ENCODE measurements around the gene CD300LD. TPM values are rescaled to one million over a fixed set of nuclear protein-coding genes. Genes with fewer than 3 reads are reported as not detected.
"Not testable (repeated sequence)": the region's sequence is repeated elsewhere in the genome, so short reads cannot be mapped to it uniquely, and the experiment has no call there.

The CD300LD gene
- total RNA-seq, 4 donors from 2014 or later: not detected

- no peak overlapping the region for H3K27ac ChIP-seq (replicated peaks in 1 of 4)
- no peaks in the 10 kb centered on the region for H3K9me3 ChIP-seq
- H3K36me3 ChIP-seq: no peaks in the 10 kb centered on the region
- WGBS: 67% methylated on average over 11 of the region's 11 CpGs
- no peak for DNase-seq (ENCODE audit: extremely low spot score)
- peaks cover 0 to 73% (median under 1%) of the 10 kb centered on the region in 4 donors for H3K27me3 ChIP-seq
- TF ChIP-seq CTCF (IDR thresholded peaks at IDR 0.05) (no peak), POLR2AphosphoS5 (IDR thresholded peaks at IDR 0.05) (no peak), EP300 (IDR thresholded peaks at IDR 0.05) (no peak), POLR2A (IDR thresholded peaks at IDR 0.05; ENCODE audit: low read depth) (no peak)
- intact Hi-C loops (cut with DNase I): no loop called here
- no peaks in the 10 kb centered on the region for H3K4me1 ChIP-seq
- H3K4me3 ChIP-seq: no peak overlapping the region
These were observed 45.2 kb upstream of the CD300LD start for GRCh38 chr17:74637265-74637664.

GRCh38 chr17:74636541-74637085, 44.5 kb upstream of the CD300LD start:
- H3K36me3 ChIP-seq; DNase-seq (ENCODE audit: extremely low spot score); H3K9me3 ChIP-seq; H3K27ac ChIP-seq (replicated peaks in 1 of 4); H3K4me3 ChIP-seq; intact Hi-C loops (cut with DNase I); H3K4me1 ChIP-seq: not testable (repeated sequence)
- WGBS: 69% methylated on average over 10 of the region's 10 CpGs
- peaks cover 0 to 71% (median 0%) of the 10 kb centered on the region in 4 donors for H3K27me3 ChIP-seq

- TF ChIP-seq EP300 (IDR thresholded peaks at IDR 0.05): no peak
- TF ChIP-seq POLR2AphosphoS5 (IDR thresholded peaks at IDR 0.05): no peak
- no peak for TF ChIP-seq CTCF (IDR thresholded peaks at IDR 0.05)
- TF ChIP-seq POLR2A (IDR thresholded peaks at IDR 0.05; ENCODE audit: low read depth): no peak
- no peak for DNase-seq (ENCODE audit: extremely low spot score)
- 74% methylated on average over 11 of the region's 13 CpGs for WGBS
- no peaks in the 10 kb centered on the region for H3K36me3 ChIP-seq
- H3K9me3 ChIP-seq: no peaks in the 10 kb centered on the region
- no peak overlapping the region for H3K27ac ChIP-seq (replicated peaks in 1 of 4)
- peaks cover 0 to 68% (median 0%) of the 10 kb centered on the region in 4 donors for H3K27me3 ChIP-seq
- intact Hi-C loops (cut with DNase I): no loop called here
- H3K4me1 ChIP-seq: no peaks in the 10 kb centered on the region
- no peak overlapping the region for H3K4me3 ChIP-seq
These were observed 43.3 kb upstream of the CD300LD start for GRCh38 chr17:74635418-74635817.

- Histone ChIP-seq H3K36me3 (no peaks in the 10 kb centered on the region), H3K9me3 (peaks cover 0 to 8% (median 5%) of the 10 kb centered on the region in 4 donors), H3K27ac (replicated peaks in 1 of 4) (no peak overlapping the region), H3K4me3 (no peak overlapping the region), H3K4me1 (no peaks in the 10 kb centered on the region), H3K27me3 (peaks cover 0 to 62% (median 0%) of the 10 kb centered on the region in 4 donors)
- DNase-seq (ENCODE audit: extremely low spot score): no peak
- TF ChIP-seq EP300 (IDR thresholded peaks at IDR 0.05) (no peak), CTCF (IDR thresholded peaks at IDR 0.05) (no peak), POLR2A (IDR thresholded peaks at IDR 0.05; ENCODE audit: low read depth) (no peak), POLR2AphosphoS5 (IDR thresholded peaks at IDR 0.05) (no peak)
- intact Hi-C loops (cut with DNase I): no loop called here
- WGBS: 76% methylated on average over 2 of the region's 8 CpGs
These were observed 41.2 kb upstream of the CD300LD start for GRCh38 chr17:74633326-74633725.

- peaks cover 0 to 8% (median 5%) of the 10 kb centered on the region in 4 donors for H3K9me3 ChIP-seq
- H3K4me1 ChIP-seq: no peaks in the 10 kb centered on the region
- intact Hi-C loops (cut with DNase I): no loop called here
- TF ChIP-seq EP300 (IDR thresholded peaks at IDR 0.05): no peak
- TF ChIP-seq POLR2AphosphoS5 (IDR thresholded peaks at IDR 0.05): no peak
- no peak for TF ChIP-seq CTCF (IDR thresholded peaks at IDR 0.05)
- TF ChIP-seq POLR2A (IDR thresholded peaks at IDR 0.05; ENCODE audit: low read depth): no peak
- DNase-seq (ENCODE audit: extremely low spot score): no peak
- H3K36me3 ChIP-seq: no peaks in the 10 kb centered on the region
- no peak overlapping the region for H3K4me3 ChIP-seq
- 79% methylated on average over 9 of the region's 9 CpGs for WGBS
- H3K27me3 ChIP-seq: peaks cover 0 to 56% (median 0%) of the 10 kb centered on the region in 4 donors
- H3K27ac ChIP-seq (replicated peaks in 1 of 4): no peak overlapping the region
These were observed 40.5 kb upstream of the CD300LD start for GRCh38 chr17:74632617-74633016.
